ENCODE data around the gene MRPL40.
"Not testable (repeated sequence)": the region's sequence is repeated elsewhere in the genome, so short reads cannot be mapped to it uniquely, and the experiment has no call there.

The MRPL40 gene

DNA sequence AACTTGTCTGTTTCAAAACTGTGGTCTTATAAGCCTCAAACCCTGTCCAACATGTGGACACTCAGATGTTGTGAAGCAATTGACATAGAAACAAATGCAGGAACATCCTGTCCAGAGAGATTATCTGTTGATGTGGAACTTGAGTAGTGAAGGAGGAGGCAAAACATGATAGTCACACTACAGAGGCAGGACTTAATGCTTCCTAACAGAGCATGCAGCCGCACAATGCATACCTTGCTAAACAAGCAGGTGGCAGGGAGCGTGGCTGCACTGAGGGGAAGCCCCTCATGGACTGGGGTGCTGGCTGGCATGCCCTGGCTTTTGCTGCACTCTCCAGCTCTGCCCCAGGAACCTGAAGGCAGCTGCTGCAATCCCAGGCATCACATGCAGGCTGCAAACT is 9.8 kb downstream of the MRPL40 start:
- DNase-seq = no peak

GRCh38 chr22:19443544-19444211 is 11.3 kb downstream of the MRPL40 start:
- DNase-seq = no peak

DNA sequence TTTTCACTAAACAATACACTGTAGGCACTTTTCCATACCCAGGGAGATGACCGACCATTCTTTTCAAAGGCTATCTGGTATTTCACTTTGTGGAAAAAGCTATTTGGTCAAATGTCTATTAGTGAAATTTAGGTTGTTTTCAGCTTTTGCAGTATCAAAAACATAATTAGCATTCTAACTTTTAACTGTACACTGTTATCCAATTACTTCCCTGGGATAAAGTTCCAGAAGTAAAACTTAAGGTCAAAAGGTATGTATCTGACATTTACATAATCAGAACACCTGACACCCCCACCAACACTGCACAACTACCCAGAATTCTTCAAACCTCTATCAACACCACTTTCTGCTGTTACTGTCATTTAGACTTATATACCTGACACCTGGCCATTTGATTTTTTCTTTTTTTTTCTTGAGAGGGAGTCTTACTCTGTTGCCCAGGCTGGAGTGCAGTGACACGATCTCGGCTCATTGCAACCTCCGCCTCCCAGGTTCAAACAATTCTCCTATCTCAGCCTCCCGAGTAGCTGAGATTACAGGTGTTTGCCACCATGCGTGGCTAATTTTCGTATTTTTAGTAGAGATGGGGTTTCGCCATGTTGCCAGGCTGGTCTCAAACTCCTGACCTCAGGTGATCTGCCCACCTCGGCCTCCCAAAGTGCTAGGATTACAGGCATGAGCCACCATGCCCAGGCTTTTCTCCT is 13.1 kb downstream of the MRPL40 start:
- DNase-seq = not testable (repeated sequence)

- DNase-seq = no peak
Observed at GRCh38 chr22:19446603-19447329, 14.4 kb downstream of the MRPL40 start.

- peak; percentile 68 for DNase-seq
Observed at GRCh38 chr22:19447330-19448075, 15.2 kb downstream of the MRPL40 start, which contains the start of gene C22orf39. C22orf39 (minus strand) TSS chr22:19447711; CDS start chr22:19447688, 23 bp downstream.

GRCh38 chr22:19448076-19448607 is 15.8 kb downstream of the MRPL40 start:
- no peak for DNase-seq

- DNase-seq = no peak
Observed at GRCh38 chr22:19448739-19449421, 16.5 kb downstream of the MRPL40 start.

DNA sequence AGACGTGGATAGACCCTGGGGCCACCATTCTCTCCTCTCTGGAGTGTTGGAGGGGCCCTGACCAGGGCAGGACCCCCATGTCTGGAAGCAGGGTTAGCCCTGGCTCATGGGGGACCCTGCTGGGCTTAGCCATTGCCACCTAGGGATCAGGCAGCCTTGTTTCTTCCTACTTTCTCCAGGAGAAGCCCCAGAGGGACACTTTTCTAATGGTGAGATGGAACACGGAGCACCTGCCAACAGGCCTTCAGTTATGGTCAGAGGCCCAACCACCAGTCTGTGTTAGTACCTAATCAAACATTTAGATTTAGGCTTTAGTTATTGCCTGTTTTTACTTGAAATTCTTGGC is 17.1 kb downstream of the MRPL40 start:
- DNase-seq = no peak

GRCh38 chr22:19450363-19451175 is 18.2 kb downstream of the MRPL40 start:
- DNase-seq = no peak

GRCh38 chr22:19451570-19451969 is 19.2 kb downstream of the MRPL40 start:
- no peak for DNase-seq

DNA sequence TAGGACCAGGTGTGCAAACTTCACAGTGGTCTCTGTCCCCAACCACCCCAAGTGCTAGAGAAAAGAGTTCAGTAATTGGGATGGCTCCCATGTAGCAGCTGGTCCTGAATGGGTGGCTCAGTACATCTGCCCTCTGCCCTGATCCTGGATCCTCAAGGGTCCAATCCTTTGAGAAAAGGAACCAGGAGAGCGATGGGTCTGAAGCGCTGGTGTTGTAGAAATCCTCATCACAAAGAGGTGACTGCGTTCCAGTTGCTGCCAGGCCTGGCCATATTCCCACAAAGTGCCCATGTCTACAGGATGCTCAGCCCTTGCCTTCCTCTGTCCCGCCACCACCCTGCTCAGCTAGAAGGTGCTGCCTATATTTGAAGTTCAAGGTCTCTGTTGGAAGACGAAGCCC is 21.4 kb downstream of the MRPL40 start:
- DNase-seq = no peak

- no peak for DNase-seq
Observed at GRCh38 chr22:19454156-19454555, 21.8 kb downstream of the MRPL40 start.

GRCh38 chr22:19455033-19455432 is 22.7 kb downstream of the MRPL40 start:
- no peak for DNase-seq

DNA sequence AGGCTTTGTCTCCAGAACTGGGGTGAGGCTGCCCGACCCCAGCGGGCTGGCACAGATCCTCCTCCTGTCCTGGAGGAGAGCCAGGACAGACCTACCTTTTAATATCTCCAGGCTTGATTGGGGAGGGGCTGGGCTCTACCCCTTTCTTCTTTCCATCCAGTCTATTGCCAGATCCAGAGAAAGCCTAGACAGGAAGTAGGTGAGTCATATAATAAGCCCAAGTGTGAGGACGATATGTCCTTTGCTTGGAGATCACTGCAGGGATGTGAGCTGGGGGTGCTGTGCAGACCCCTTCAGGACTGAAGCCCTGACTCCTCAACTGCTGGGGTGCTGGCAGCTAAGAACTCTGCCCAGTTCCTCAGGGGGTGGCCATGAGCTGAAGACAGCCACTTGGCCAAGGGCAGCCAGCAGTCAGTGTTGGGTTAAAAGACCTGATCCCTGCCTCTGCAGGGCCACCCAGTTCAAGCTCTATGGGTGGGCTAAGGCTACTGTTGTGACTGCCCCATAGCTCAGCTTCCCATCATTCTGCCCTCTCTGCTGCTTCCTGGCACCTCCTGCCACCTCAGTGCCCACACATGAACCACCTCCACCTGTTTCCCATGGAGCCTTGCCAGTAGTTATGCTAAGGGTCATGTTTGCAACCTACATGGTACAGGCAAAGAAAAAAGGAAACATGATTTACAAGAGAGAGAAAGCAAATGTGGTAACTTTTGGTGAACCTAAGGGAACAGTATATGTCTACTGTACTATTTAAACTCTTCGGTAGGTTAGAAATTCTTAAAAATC is 23.4 kb downstream of the MRPL40 start:
- DNase-seq = no peak

GRCh38 chr22:19456541-19456940 is 24.2 kb downstream of the MRPL40 start:
- DNase-seq = no peak

DNA sequence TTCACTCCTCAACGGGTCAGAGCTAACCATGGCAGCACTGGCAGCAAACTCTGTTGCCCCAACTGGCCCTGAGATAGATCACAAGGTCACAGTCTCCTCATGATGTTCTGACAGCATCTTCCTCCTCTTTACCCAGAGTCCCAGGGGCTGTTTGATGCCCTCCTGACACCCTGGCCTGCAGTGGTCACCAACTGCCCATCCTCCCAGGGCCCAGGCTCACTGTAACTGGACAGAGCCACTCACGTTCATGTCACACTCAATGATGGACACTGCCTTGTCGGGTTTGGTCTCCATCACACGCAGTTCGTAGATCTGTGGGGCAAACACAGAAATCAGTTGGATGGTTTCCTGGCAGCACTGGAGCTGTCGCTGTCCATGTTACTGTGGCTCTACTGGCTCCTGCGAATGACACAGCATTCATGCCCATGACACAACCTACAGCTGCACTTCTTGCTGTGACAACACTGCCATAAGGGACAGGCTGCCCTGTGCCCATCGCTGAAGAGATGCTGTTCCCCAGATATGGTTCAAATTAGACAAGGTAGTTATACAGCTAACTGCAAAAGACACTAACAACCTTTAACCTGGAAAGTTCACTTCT is 25.6 kb downstream of the MRPL40 start:
- no peak for DNase-seq

DNA sequence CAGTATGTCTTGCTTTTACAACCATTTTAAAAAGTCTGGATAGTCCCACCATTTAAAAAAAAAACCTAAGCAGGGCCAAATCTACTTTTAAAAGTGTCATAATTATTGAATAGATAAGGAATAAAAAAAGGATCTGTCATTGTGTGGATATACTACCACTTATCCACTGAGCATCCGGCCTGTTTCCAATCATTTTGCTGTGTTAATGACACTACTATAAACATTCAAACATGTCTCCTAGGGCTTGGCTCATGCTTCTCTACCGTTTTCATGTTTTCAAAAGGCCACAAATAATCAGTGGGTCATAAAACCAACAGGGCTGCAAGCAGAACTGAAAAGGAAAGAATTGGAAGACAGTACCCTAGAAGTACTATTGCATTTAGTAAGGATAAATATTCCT is 27.7 kb downstream of the MRPL40 start:
- DNase-seq = no peak

DNA sequence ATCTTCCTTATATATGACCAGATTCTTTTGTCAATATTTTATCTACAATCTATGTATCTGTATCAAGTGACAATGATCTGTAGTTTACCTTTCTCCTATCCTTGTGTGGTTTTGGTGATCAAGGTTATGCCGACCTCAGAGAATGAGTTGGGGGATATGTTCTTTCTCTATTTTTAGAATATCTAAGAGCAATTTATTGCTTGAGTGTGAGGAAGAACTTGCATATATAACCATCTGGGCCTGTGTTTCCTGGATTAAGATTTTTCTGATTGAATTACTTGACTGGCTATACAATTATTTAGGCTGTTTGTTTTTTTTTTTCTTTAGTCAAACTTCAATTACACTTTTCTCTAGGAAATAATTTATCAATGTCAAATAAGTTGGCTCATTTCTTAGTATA is 29.2 kb downstream of the MRPL40 start:
- DNase-seq = no peak

DNA sequence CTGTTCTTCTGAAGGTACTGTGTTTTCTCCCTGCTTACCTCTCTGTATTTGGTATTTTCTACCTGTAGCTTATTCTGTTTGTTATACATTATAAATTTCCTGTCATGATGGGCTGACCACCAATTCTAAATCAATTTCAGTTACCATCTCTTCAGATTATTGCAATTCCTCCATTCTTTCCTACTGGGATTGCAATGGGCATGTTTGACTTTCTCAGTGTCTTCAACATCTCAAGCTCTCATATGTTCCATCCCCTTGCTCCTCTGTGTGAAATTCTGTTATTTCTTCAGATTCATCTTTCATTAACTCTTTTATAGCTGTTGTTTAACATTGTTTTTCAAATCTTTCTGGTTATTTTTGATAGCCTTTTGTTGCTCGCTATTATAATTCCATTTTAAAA is 30.7 kb downstream of the MRPL40 start:
- no peak for DNase-seq
